Stimulated activated CD8-positive, alpha-beta memory T cell treated with anti-CD3 and anti-CD28 coated beads, Interleukin-2, amount 100 ng/mL, for 48 hours (primary cell): ENCODE results near the gene CASK.

ENCODE experiments used
- DNase-seq, 2 donors: peaks; one replicate each; pipeline ENCODE4 v3.0.0-alpha.2; 2020; ENCODE audit warnings: low read depth in 2 of 2

The CASK gene, protein sequence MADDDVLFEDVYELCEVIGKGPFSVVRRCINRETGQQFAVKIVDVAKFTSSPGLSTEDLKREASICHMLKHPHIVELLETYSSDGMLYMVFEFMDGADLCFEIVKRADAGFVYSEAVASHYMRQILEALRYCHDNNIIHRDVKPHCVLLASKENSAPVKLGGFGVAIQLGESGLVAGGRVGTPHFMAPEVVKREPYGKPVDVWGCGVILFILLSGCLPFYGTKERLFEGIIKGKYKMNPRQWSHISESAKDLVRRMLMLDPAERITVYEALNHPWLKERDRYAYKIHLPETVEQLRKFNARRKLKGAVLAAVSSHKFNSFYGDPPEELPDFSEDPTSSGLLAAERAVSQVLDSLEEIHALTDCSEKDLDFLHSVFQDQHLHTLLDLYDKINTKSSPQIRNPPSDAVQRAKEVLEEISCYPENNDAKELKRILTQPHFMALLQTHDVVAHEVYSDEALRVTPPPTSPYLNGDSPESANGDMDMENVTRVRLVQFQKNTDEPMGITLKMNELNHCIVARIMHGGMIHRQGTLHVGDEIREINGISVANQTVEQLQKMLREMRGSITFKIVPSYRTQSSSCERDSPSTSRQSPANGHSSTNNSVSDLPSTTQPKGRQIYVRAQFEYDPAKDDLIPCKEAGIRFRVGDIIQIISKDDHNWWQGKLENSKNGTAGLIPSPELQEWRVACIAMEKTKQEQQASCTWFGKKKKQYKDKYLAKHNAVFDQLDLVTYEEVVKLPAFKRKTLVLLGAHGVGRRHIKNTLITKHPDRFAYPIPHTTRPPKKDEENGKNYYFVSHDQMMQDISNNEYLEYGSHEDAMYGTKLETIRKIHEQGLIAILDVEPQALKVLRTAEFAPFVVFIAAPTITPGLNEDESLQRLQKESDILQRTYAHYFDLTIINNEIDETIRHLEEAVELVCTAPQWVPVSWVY

DNA sequence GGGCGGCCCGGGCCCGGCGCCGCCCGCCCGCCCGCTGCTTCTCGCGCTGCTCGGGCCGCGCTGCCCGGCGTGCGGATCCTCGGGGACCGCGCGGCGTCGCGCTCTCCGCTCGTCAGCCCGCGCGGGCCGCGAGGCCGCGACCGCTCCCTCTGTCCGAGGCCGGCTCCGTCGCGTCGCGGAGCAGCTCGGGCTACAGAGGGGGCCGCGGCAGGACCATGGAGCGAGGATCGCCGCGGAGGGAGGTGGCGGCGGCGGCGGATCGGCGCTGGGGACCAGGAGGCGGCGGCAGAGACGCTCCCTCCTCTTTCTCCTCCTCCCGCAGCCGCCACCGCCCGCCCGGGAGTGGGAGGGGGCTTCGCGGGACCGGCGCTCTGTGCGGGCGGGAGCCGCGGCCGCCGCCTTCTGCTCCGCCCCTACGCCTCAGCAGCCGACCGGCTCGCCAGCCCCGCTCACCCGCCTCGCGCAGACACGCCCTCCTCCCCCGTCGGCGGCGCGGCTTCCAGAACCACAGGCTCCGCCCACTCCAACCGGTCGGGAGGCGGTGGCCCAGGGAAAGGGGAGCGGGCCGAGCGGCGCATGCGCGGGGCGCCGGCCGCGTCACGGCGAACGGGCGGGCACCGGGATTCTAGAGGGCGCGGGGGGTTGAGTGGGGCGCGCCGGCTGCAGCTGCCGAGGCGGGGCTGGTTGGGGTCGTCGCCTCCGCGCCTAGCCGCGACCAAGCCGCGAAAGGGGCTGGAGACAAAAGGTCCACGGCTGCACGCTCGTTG, at the start of gene CASK:
CASK (minus strand) TSS at position 344 of the 767 bp plus-strand sequence. CDS start 566 bp downstream, outside the sequence.
- peak; percentile 74 to 76 for DNase-seq

DNA sequence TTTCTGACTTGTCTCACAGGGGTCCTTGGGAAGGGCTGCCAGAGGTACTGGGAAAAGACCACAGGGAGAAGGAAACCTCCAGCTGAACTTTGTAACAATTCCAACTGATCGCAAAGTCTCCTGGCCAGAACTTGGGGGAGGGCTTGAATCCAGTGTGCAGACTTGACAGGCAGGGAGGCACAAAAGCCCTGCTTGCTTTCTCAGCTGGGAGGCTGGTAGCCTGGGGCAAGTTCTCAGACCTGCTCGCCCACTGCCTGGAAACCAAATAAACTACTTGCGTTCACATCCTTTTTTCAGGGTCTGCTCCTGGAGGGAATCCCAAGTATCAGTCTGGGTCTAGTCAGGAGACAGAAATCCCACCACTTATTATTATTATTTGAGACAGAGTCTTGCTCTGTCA, 48.0 kb upstream of the CASK start:
- no peak for DNase-seq

GRCh38 chrX:41970419-41970818, 47.1 kb upstream of the CASK start:
- no peak for DNase-seq

- no peak for DNase-seq
These were observed 40.0 kb upstream of the CASK start for GRCh38 chrX:41963348-41963747.

- DNase-seq, result no peak
These were observed 36.8 kb upstream of the CASK start for GRCh38 chrX:41960142-41960541.

GRCh38 chrX:41958861-41959260, 35.5 kb upstream of the CASK start:
- no peak for DNase-seq

DNA sequence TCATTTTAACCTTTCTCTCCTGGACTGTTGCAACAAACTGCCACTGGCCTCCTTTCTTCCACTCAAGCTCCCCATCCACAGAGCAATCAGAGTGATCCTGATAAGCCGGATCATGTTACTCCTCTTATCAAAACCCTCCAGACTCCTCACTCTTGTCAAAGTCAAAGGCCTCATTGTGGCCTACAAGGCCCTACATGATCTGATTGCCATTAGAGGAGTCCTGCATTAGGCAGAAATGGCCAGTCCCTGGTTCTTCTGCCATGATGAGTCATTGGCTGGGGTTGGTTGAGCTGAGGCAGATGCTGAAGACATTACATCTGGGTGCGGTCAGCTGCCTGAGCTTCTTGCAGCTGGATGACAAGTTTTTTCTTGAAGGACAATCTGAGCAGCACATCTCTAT, 32.7 kb upstream of the CASK start:
- no peak for DNase-seq

GRCh38 chrX:41952102-41952501, 28.7 kb upstream of the CASK start:
- DNase-seq, result no peak

DNA sequence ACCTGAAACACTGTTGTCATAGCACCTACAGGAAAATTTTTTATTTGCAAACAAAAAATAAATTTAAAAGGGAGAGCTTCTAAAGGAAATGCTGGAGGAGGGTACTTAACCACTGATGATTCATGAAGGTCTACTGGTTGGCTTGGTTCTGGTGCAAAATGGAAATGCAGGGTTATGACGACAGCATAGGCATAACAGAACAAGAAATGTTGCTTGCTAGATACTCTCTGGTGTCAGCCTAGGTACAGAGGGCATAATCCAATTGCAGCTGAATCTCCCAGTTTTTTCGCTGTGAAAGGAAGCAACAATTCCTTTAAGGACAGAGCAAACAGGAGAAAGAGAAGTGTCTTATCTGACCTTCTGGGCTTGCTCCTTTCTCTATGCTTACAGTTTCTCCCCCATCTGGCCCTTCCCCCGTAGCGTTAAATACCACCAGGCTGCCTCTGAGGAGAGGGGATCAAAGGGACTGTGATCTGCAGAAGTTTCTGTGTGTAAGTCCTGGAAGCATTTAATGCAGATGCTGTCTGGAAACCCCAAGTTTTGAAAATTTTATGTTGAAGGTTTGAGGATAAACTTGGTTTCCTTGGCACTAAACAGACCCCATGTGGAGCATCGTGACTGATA, 23.7 kb upstream of the CASK start:
- no peak for DNase-seq

GRCh38 chrX:41946235-41946634, 22.9 kb upstream of the CASK start:
- DNase-seq, result no peak

GRCh38 chrX:41935832-41936231, 12.5 kb upstream of the CASK start:
- DNase-seq, result no peak

DNA sequence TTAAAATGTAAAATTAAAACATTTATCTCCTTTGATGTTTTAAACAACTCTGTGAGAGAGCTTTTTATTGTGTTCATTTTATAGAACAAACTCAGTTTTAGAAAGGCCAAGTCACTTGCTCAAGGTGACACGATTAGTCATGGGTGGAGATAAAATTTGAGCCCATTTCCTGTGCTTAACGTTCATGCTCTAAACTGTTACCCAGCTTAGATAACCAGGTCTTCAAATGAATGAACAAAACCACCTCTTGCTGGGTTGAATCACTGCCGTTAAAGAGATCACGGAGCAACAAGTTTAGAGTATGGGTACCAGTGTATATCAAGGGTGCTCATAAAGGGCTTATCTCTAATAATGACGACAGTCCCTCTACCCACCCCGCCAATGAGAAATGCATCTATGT, 10.2 kb upstream of the CASK start:
- DNase-seq, result no peak

- DNase-seq, result no peak
These were observed 9.5 kb upstream of the CASK start for GRCh38 chrX:41932885-41933284.

DNA sequence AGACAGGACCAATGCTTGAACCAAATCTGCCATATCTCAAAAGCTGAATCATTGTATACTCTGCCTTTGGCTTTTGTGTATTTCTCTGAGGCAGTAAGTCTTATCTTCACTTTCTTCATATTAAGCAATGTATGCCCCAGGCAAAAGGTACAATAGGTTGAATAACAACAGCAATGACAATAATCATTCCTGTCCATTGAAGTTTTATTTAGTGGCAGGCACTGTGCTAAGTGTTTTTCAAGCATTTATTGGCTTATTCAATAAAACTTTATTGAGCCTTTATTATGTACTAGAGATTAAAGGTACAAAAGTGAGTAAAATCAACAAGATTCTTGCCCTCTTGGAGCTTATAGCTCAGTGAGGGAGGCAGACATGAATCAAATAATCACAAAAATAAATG, 8.2 kb upstream of the CASK start:
- DNase-seq, result no peak

DNA sequence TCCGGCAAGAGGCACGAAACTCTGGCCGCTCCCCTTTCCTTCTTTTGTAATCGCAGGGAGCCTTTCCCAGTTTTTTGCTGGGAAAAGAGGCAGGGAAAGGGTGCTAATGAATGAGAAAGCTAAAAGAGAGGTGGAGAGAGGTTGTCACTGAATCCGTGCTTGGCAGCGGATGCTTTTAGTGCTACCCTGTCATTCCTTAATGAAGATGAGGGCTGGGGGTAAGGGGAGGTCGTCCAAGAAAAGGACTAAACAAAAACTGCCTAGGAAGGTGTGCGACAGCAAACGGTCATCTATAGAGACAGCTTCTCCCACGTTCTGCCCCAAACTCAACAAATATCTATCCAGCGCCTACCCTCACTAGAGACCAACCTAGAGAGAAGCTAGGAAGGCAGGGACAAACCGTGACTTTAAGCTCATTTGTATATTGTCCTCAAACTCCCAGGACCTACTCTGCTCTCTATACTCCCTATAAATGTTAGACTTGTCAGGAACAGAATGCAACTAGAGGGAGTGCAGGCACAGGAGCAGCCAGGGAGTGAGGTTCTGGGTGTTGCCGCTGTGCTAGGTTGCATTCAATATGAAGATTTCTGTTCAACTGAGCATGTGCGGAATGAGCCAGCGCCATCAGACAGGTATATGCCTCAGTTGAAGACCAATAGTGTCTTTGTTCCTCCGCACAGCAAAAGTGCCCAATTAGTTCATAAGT, 777 bp upstream of the CASK start:
- DNase-seq, result no peak

GRCh38 chrX:41922431-41923151, 763 bp downstream of the CASK start:
- no peak for DNase-seq

- DNase-seq, result no peak
These were observed 1.6 kb downstream of the CASK start for GRCh38 chrX:41921492-41922430.

GRCh38 chrX:41919870-41920269, 3.5 kb downstream of the CASK start:
- no peak for DNase-seq

GRCh38 chrX:41917517-41917916, 5.8 kb downstream of the CASK start:
- no peak for DNase-seq
